HEK293 (cell line): ENCODE results near the gene PHKG2.

Experiments
- CTCF ChIP-seq: fragments of 450-650 bp; formaldehyde crosslinking; IDR thresholded peaks from 2 replicates; pipeline ENCODE4 v1.5.1; 2016; ENCODE audit warnings: missing biosample characterization, missing genetic modification characterization
- IKZF3 ChIP-seq: fragments of 450-650 bp; IDR thresholded peaks from 2 replicates; pipeline ENCODE4 v1.5.0; 2018; ENCODE audit warnings: missing biosample characterization, mild to moderate bottlenecking, missing genetic modification characterization, moderate library complexity
- PATZ1 ChIP-seq: fragments of 450-650 bp; formaldehyde crosslinking; IDR thresholded peaks from 2 replicates; pipeline ENCODE4 v1.5.1; 2016; ENCODE audit warnings: missing biosample characterization, missing genetic modification characterization
- REST ChIP-seq: fragments of 450-650 bp; formaldehyde crosslinking; IDR thresholded peaks from 2 replicates; pipeline ENCODE4 v1.5.1; 2016; ENCODE audit warnings: missing biosample characterization, missing genetic modification characterization
- SCRT1 ChIP-seq: fragments of 450-650 bp; formaldehyde crosslinking; IDR thresholded peaks from 2 replicates; pipeline ENCODE4 v1.5.1; 2016; ENCODE audit warnings: missing biosample characterization, missing genetic modification characterization, borderline replicate concordance
- ZBTB1 ChIP-seq: fragments of 450-650 bp; formaldehyde crosslinking; IDR thresholded peaks from 2 replicates; pipeline ENCODE4 v1.5.1; 2016; ENCODE audit warnings: missing biosample characterization, missing genetic modification characterization
- ZBTB7A ChIP-seq: fragments of 450-650 bp; formaldehyde crosslinking; IDR thresholded peaks from 2 replicates; pipeline ENCODE4 v1.5.1; 2016; ENCODE audit warnings: low read depth, missing biosample characterization, missing genetic modification characterization
- ZNF10 ChIP-seq: fragments of 450-650 bp; formaldehyde crosslinking; IDR thresholded peaks from 2 replicates; pipeline ENCODE4 v1.5.1; 2017; ENCODE audit warnings: missing biosample characterization, missing genetic modification characterization
- ZNF146 ChIP-seq: fragments of 450-650 bp; formaldehyde crosslinking; IDR thresholded peaks from 2 replicates; pipeline ENCODE4 v1.5.1; 2016; ENCODE audit warnings: missing biosample characterization, missing genetic modification characterization
- ZNF169 ChIP-seq: fragments of 450-650 bp; formaldehyde crosslinking; IDR thresholded peaks from 2 replicates; pipeline ENCODE4 v1.5.1; 2016; ENCODE audit warnings: missing biosample characterization, missing genetic modification characterization
- ZNF274 ChIP-seq, 2 experiments: fragments of 200-500 bp in 1 of 2; fragments of 450-650 bp in 1 of 2; sonication (Bioruptor generic) in 1 of 2; formaldehyde crosslinking in 1 of 2; IDR thresholded peaks; 2 replicates each; pipeline versions ENCODE4 v1.5.1 to v1.6.1; 2014 to 2016; ENCODE audit warnings: borderline replicate concordance in 1 of 2, inconsistent platforms in 1 of 2, low read length in 1 of 2, missing biosample characterization in 1 of 2, missing genetic modification characterization in 1 of 2
- ZNF280C ChIP-seq: fragments of 450-650 bp; formaldehyde crosslinking; IDR thresholded peaks from 2 replicates; pipeline ENCODE4 v1.5.1; 2016; ENCODE audit warnings: missing biosample characterization, missing genetic modification characterization
- ZNF449 ChIP-seq: fragments of 450-650 bp; formaldehyde crosslinking; IDR thresholded peaks from 2 replicates; pipeline ENCODE4 v1.5.1; 2017; ENCODE audit warnings: missing biosample characterization, mild to moderate bottlenecking, missing genetic modification characterization, moderate library complexity
- ZNF610 ChIP-seq: fragments of 450-650 bp; formaldehyde crosslinking; IDR thresholded peaks from 2 replicates; pipeline ENCODE4 v1.5.1; 2016; ENCODE audit warnings: missing biosample characterization, missing genetic modification characterization, borderline replicate concordance

GRCh38 chr16:30778549-30779244, 30.5 kb downstream of the PHKG2 start:
- no peak for TF ChIP-seq ZNF10
- no peak for TF ChIP-seq ZNF274 (IDR thresholded peaks at IDR 0.05; ENCODE audit: low read length)
- TF ChIP-seq ZNF274 (tag by site-specific recombination; IDR thresholded peaks at IDR 0.05; ENCODE audit: borderline replicate concordance), result no peak
- TF ChIP-seq PATZ1 (tag by site-specific recombination), result peak; percentile 35; the same call in 1 of the 2 replicates
- no peak for TF ChIP-seq CTCF (tag by site-specific recombination)
- TF ChIP-seq SCRT1, result no peak
- TF ChIP-seq ZNF169 (tag by site-specific recombination), result no peak
- TF ChIP-seq ZNF280C (tag by site-specific recombination), result no peak
- TF ChIP-seq ZBTB1 (tag by site-specific recombination), result no peak
- TF ChIP-seq IKZF3, result no peak
- no peak for TF ChIP-seq ZNF610 (tag by site-specific recombination)
- no peak for TF ChIP-seq REST (tag by site-specific recombination)
- TF ChIP-seq ZNF449 (tag by site-specific recombination), result peak; percentile 35; the same call in 1 of the 2 replicates
- no peak for TF ChIP-seq ZBTB7A (tag by site-specific recombination)
- TF ChIP-seq ZNF146, result no peak
